Lower leg skin (tissue), 4 donors: ENCODE measurements around the gene GLRX5. TPM values are rescaled to one million over a fixed set of nuclear protein-coding genes. Genes with fewer than 3 reads are reported as not detected.
"Not testable (repeated sequence)": the region's sequence is repeated elsewhere in the genome, so short reads cannot be mapped to it uniquely, and the experiment has no call there.

ENCODE experiments used
- DNase-seq, 2 donors: peaks; one replicate each; pipeline ENCODE4 v3.0.0-alpha.2; 2019; ENCODE audit warnings: low spot score in 2 of 2
- H3K4me3 ChIP-seq: fragments of 200-600 bp; sonication (generic); 2 replicates; pipeline ENCODE4 v1.5.1; 2017; ENCODE audit warnings: mild to moderate bottlenecking, low read depth; ENCODE audit not compliant: poor library complexity, severe bottlenecking
- POLR2A ChIP-seq, 2 donors: fragments of 450-650 bp; IDR thresholded peaks; one replicate each; pipeline ENCODE4 v1.6.1; 2016 to 2017; ENCODE audit warnings: antibody characterized with exemption in 2 of 2, mild to moderate bottlenecking in 1 of 2, moderate library complexity in 1 of 2
- WGBS, 2 donors: methylation state at CpG; one replicate each; pipeline ENCODE4 v1.1.5; 2018; 5-methylcytosine and 5-hydroxymethylcytosine counted together
- intact Hi-C: fragments of 100-400 bp; cut with DNase I; formaldehyde crosslinking; loops from one replicate; pipeline ENCODE4 v1.15.0; 2023; ENCODE audit warnings: low total_unique reads
- total RNA-seq, 4 donors: library from RNA; depleted of rRNA; stranded (reverse); fragments of >200 nt; gene quantifications; one replicate each; pipeline ENCODE4 v1.1.0, GENCODE V29; 2016
- TF ChIP-seq, protein P1 (sequence below), 3 donors: fragments of 450-650 bp; IDR thresholded peaks; one replicate each; pipeline ENCODE4 v1.5.1; 2016; ENCODE audit warnings: antibody characterized with exemption in 3 of 3, mild to moderate bottlenecking in 3 of 3, moderate library complexity in 2 of 3

Gene GLRX5
- total RNA-seq, 4 donors from 2014 or later: 26.4 to 34.6 (median 33.9) TPM

DNA sequence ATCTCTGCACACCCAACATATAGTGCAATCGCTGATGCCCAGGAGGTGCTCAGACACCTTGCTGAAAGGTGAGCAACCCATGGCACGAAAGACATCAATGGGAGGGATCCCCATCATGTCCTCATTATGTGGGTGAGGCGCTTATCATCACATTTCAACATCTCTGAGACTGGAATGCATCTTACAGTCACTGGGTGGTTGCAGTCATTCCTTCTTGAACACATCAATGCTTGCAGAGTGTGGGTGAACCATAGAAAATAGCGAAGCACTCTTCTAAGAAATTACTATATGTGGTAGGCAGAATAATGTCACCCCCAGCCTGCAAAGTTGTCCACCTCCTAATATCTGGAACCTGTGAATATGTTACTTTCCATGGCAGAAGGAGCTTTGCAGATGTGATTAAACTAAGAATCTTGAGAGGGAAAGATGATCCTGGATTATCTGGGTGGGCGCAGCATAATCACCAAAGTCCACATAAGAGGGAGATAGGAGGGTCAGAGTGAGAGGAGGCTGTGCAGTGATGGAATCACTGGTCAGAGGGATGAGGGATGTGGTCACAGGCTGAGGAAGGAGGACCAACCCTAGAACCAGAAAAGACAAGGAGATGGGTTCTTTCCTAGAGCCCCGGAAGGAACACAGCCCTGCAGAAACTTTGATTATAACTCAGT, 51.2 kb downstream of the GLRX5 start:
- TF ChIP-seq POLR2A (IDR thresholded peaks at IDR 0.05): no peak
- TF ChIP-seq, protein P1, sequence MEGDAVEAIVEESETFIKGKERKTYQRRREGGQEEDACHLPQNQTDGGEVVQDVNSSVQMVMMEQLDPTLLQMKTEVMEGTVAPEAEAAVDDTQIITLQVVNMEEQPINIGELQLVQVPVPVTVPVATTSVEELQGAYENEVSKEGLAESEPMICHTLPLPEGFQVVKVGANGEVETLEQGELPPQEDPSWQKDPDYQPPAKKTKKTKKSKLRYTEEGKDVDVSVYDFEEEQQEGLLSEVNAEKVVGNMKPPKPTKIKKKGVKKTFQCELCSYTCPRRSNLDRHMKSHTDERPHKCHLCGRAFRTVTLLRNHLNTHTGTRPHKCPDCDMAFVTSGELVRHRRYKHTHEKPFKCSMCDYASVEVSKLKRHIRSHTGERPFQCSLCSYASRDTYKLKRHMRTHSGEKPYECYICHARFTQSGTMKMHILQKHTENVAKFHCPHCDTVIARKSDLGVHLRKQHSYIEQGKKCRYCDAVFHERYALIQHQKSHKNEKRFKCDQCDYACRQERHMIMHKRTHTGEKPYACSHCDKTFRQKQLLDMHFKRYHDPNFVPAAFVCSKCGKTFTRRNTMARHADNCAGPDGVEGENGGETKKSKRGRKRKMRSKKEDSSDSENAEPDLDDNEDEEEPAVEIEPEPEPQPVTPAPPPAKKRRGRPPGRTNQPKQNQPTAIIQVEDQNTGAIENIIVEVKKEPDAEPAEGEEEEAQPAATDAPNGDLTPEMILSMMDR (IDR thresholded peaks at IDR 0.05): no peak
- intact Hi-C loops: no loop called here
- 82 to 86% methylated on average over 6 of the region's 6 CpGs for WGBS, 2 donors
- no peak overlapping the region for H3K4me3 ChIP-seq
- DNase-seq: no peak

DNA sequence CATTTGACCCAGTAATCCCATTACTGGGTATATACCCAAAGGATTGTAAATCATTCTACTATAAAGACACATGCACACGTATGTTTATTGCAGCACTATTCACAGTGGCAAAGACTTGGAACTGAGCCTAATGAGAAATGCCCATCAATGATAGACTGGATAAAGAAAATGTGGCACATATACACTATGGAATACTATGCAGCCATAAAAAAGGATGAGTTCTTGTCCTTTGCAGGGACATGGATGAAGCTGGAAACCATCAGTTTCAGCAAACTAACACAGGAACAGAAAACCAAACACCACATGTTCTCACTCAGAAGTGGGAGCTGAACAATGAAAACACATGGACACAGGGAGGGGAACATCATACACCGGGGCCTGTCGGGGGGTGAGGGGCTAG, 56.3 kb downstream of the GLRX5 start:
- H3K4me3 ChIP-seq, intact Hi-C loops, DNase-seq: not testable (repeated sequence)
- 76 to 78% methylated on average over 3 of the region's 3 CpGs for WGBS, 2 donors

Other genes with a start within 250 kb of the GLRX5 start
- 1 to 10 TPM; 5.6 to 7.6 (median 7.2) TPM for gene CLMN, start 215.1 kb upstream of the GLRX5 start, total RNA-seq
- 10 to 100 TPM; 13.8 to 26.2 (median 15.2) TPM for gene SYNE3, start 18.4 kb upstream of the GLRX5 start, total RNA-seq
- gene TCL1B, start 151.4 kb downstream of the GLRX5 start, total RNA-seq: not detected
- gene TCL1A, start 179.1 kb downstream of the GLRX5 start, total RNA-seq: not detected